MM.1S (cell line): ENCODE results near the gene SLC29A3.

ENCODE experiments used
- DNase-seq: peaks from one replicate; pipeline ENCODE4 v3.0.0-alpha.2; 2015
- H2AFZ ChIP-seq: fragments of 300-600 bp; sonication (generic); 2 replicates; pipeline ENCODE4 v1.6.0; 2016; ENCODE audit warnings: antibody characterized with exemption, low read length
- H3F3A ChIP-seq: fragments of 300-600 bp; sonication (generic); 2 replicates; pipeline ENCODE4 v1.6.1; 2016; ENCODE audit warnings: mild to moderate bottlenecking, antibody characterized with exemption, low read length, moderate library complexity, mixed read lengths; ENCODE audit not compliant: insufficient read depth
- H3K27ac ChIP-seq: fragments of 300-600 bp; sonication (generic); 2 replicates; pipeline ENCODE4 v1.5.1; 2016; ENCODE audit warnings: mild to moderate bottlenecking, low read length
- H3K27me3 ChIP-seq: fragments of 300-600 bp; sonication (generic); replicated peaks from 2 replicates; pipeline ENCODE4 v1.6.0; 2016; ENCODE audit warnings: low read length; ENCODE audit not compliant: insufficient read depth
- H3K36me3 ChIP-seq: fragments of 300-600 bp; sonication (generic); replicated peaks from 2 replicates; pipeline ENCODE4 v1.6.1; 2016; ENCODE audit warnings: mild to moderate bottlenecking, low read length, mixed read lengths; ENCODE audit not compliant: insufficient read depth
- H3K4me1 ChIP-seq: fragments of 300-600 bp; sonication (generic); 2 replicates; pipeline ENCODE4 v1.6.1; 2016; ENCODE audit warnings: low read length, mixed read lengths
- H3K4me2 ChIP-seq: fragments of 300-600 bp; sonication (generic); 2 replicates; pipeline ENCODE4 v1.6.0; 2016; ENCODE audit warnings: low read depth, low read length
- H3K4me3 ChIP-seq: fragments of 300-600 bp; sonication (generic); 2 replicates; pipeline ENCODE4 v1.5.1; 2016; ENCODE audit warnings: low read length, mixed read lengths
- H3K79me2 ChIP-seq: fragments of 300-600 bp; sonication (generic); 2 replicates; pipeline ENCODE4 v1.6.1; 2016; ENCODE audit warnings: mixed run types, low read length, mixed read lengths
- H3K9ac ChIP-seq: fragments of 300-600 bp; sonication (generic); 2 replicates; pipeline ENCODE4 v1.6.1; 2016; ENCODE audit warnings: low read length, mixed read lengths
- H3K9me2 ChIP-seq: fragments of 300-600 bp; sonication (generic); replicated peaks from 2 replicates; pipeline ENCODE4 v1.6.1; 2016; ENCODE audit warnings: mild to moderate bottlenecking, low read length, mixed read lengths; ENCODE audit not compliant: insufficient read depth
- H3K9me3 ChIP-seq: fragments of 300-600 bp; sonication (generic); replicated peaks from 2 replicates; pipeline ENCODE4 v1.6.1; 2016; ENCODE audit warnings: mild to moderate bottlenecking, low read length, mixed read lengths; ENCODE audit not compliant: insufficient read depth
- H4K20me1 ChIP-seq: fragments of 300-600 bp; sonication (generic); 2 replicates; pipeline ENCODE4 v1.6.1; 2016; ENCODE audit warnings: mild to moderate bottlenecking, low read length, moderate library complexity, mixed read lengths; ENCODE audit not compliant: insufficient read depth
- CTCF ChIP-seq: fragments of 300-600 bp; sonication (generic); IDR thresholded peaks from 2 replicates; pipeline ENCODE4 v1.5.1; 2016; ENCODE audit warnings: antibody characterized with exemption, low read length, mixed read lengths
- EZH2 ChIP-seq: fragments of 300-600 bp; sonication (generic); optimal IDR thresholded peaks from 2 replicates; pipeline ENCODE3; 2017; ENCODE audit warnings: low read depth, mild to moderate bottlenecking, antibody characterized with exemption, low read length, mixed read lengths
- EZH2phosphoT487 ChIP-seq: fragments of 300-600 bp; sonication (generic); IDR thresholded peaks from 2 replicates; pipeline ENCODE4 v1.6.1; 2018; ENCODE audit warnings: antibody characterized with exemption, low read length

The SLC29A3 gene

DNA sequence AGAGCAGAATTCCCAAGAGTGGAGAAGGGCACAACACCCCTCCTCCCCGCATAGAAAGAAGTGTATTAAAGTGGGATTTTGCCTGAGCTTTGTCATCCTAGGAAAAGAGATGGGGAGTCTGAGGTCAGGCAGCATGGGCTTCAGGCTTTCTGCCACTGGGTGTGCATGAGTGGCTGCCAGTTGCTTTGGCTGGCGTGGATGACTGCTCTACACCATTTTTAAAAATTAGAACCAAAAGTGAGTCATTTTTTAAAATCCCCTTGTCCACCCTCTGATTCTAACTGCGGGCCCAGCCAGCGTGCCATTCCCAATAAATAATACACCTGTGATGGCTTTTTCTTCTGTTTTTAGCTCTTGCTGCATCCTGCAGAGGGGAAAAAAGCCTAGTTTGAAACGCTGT is 13.4 kb downstream of the SLC29A3 start:
- H3F3A ChIP-seq, result no peaks in the 10 kb centered on the region
- no peaks in the 10 kb centered on the region for H3K9me2 ChIP-seq
- DNase-seq, result no peak
- H3K9ac ChIP-seq, result no peak overlapping the region
- H3K27ac ChIP-seq, result no peak overlapping the region
- no peaks in the 10 kb centered on the region for H3K9me3 ChIP-seq
- no peaks in the 10 kb centered on the region for H3K36me3 ChIP-seq
- H3K4me1 ChIP-seq, result no peaks in the 10 kb centered on the region
- no peak overlapping the region for H2AFZ ChIP-seq
- no peak overlapping the region for H3K4me2 ChIP-seq
- no peak overlapping the region for H3K4me3 ChIP-seq
- H4K20me1 ChIP-seq, result no peaks in the 10 kb centered on the region
- no peaks in the 10 kb centered on the region for H3K27me3 ChIP-seq
- H3K79me2 ChIP-seq, result no peaks in the 10 kb centered on the region
- TF ChIP-seq EZH2 (no peak), CTCF (no peak), EZH2phosphoT487 (no peak)

GRCh38 chr10:71333129-71333887 is 14.2 kb downstream of the SLC29A3 start:
- Histone ChIP-seq H3K4me2 (no peak overlapping the region), H3F3A (no peaks in the 10 kb centered on the region), H3K4me1 (no peaks in the 10 kb centered on the region), H3K79me2 (no peaks in the 10 kb centered on the region), H4K20me1 (no peaks in the 10 kb centered on the region), H2AFZ (no peak overlapping the region), H3K9me3 (no peaks in the 10 kb centered on the region), H3K36me3 (no peaks in the 10 kb centered on the region), H3K27me3 (no peaks in the 10 kb centered on the region), H3K27ac (no peak overlapping the region), H3K9ac (no peak overlapping the region), H3K4me3 (no peak overlapping the region), H3K9me2 (no peaks in the 10 kb centered on the region)
- no peak for TF ChIP-seq EZH2
- TF ChIP-seq EZH2phosphoT487, result no peak
- no peak for TF ChIP-seq CTCF
- DNase-seq, result no peak

DNA sequence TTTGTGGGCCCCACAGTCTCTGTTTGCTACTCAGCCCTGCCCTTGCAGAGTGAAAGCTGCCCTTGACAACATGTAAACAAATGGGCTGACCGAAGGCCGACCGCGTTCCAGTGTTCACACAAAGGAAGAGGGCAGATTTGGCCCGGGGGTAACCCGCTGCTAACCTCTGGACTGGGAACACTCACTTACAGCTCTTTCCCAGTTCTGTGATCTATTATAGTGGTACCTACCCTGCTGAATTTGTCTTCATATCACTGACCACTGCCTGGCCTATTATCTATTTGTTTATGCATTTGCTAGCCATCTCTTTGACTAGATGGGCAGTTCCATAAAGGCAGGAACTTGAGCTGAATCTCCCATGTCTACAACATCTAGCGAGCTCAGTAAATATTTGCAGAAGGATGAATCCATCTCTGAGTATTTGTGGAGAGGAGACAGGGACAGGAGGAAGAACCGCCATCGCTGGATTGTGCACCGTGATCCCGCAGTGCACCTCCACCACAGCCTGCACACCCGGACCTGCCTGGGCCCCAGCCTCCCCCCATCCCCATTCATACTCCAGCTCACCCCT is 15.2 kb downstream of the SLC29A3 start:
- Histone ChIP-seq H3K79me2 (no peaks in the 10 kb centered on the region), H3K4me3 (no peak overlapping the region), H3K27ac (no peak overlapping the region), H3K9ac (no peak overlapping the region), H3K27me3 (no peaks in the 10 kb centered on the region), H3F3A (no peaks in the 10 kb centered on the region), H3K4me2 (no peak overlapping the region), H3K36me3 (no peaks in the 10 kb centered on the region), H2AFZ (no peak overlapping the region), H4K20me1 (no peaks in the 10 kb centered on the region), H3K9me3 (no peaks in the 10 kb centered on the region), H3K4me1 (no peaks in the 10 kb centered on the region), H3K9me2 (no peaks in the 10 kb centered on the region)
- TF ChIP-seq EZH2phosphoT487, result no peak
- no peak for TF ChIP-seq CTCF
- no peak for TF ChIP-seq EZH2
- DNase-seq, result no peak
